Measurements from ENCODE around the gene SSBP4.

SSBP4 gene

DNA sequence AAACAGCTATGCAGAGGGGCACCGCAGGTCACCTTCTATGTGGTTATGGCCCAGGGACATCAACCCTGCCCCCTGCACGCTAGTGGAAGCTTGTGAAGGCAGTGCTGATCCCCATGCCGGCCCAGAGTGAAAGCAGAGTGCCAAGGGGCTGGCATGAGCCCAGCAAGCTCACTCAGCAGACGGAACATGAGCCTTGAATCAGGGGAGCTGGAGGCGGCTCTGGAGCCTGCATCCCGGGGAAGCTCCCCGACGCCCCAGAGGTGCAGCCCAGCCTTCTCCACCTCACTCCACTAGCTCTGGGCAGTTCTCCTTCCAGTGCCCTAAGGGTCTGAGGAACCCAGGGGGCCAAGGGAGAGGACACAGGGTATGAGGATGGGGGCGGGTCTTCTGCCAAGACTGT lies 37.8 kb downstream of the SSBP4 start:
- TF ChIP-seq, protein P1, sequence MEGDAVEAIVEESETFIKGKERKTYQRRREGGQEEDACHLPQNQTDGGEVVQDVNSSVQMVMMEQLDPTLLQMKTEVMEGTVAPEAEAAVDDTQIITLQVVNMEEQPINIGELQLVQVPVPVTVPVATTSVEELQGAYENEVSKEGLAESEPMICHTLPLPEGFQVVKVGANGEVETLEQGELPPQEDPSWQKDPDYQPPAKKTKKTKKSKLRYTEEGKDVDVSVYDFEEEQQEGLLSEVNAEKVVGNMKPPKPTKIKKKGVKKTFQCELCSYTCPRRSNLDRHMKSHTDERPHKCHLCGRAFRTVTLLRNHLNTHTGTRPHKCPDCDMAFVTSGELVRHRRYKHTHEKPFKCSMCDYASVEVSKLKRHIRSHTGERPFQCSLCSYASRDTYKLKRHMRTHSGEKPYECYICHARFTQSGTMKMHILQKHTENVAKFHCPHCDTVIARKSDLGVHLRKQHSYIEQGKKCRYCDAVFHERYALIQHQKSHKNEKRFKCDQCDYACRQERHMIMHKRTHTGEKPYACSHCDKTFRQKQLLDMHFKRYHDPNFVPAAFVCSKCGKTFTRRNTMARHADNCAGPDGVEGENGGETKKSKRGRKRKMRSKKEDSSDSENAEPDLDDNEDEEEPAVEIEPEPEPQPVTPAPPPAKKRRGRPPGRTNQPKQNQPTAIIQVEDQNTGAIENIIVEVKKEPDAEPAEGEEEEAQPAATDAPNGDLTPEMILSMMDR (IDR thresholded peaks at IDR 0.05; ENCODE audit: low read depth, low read length, missing control alignments): no peak
- Histone ChIP-seq H3K4me3 (ENCODE audit: low read depth, low read length) (no peak overlapping the region), H3K27me3 (replicated peaks) (no peaks in the 10 kb centered on the region), H3K27ac (no peak overlapping the region), H3K36me3 (replicated peaks) (peaks cover 35% of the 10 kb centered on the region)
- DNase-seq: no peak
- in situ Hi-C loops (cut with HindIII; ENCODE audit: low pct_ligation_motif_present, low sequenced_read_pairs): no loop called here

DNA sequence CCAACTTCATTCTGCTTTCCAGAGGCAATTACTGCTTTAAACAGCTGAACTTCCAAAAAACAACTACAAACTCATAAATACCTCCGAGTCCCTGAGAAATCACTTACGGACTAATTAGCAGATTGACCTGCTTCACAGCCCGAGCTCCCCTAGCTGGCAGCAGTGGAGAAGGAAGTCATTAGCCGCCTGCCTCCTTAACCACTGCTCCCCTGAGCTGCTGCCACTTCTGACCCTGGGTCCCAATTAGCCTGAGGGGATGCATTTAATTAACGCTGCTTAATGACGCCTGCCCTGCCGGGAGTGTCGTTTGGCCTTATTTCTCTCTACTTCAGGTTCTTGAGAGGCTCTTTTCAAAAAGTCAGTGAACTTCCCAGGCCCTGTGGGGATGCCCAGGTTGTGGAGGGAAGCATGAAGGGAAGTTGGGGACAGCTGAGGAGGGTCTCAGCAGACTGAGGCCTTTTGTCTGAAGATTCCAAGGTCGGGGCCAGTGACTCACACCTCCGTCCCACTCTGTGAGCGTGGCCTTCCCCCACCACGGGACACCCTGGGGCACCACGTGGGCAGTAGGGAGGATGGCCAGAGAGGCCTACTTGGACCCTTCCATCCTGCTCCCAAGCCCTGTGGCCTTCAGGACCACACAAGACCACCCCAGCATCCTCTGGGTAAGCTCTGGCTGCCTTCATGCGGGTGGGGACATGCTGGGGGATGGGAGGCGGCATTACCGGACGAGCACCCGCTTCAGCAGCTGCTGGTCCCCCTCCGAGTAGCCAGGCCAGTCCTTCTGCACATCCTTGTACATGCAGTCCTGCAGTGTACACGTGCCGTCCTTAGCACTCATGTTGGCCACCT lies 38.5 kb downstream of the SSBP4 start:
- DNase-seq: no peak
- peaks cover 35% of the 10 kb centered on the region for H3K36me3 ChIP-seq (replicated peaks)
- TF ChIP-seq, protein P1 (IDR thresholded peaks at IDR 0.05; ENCODE audit: low read depth, low read length, missing control alignments): no peak
- H3K27me3 ChIP-seq (replicated peaks): no peaks in the 10 kb centered on the region
- no peak overlapping the region for H3K27ac ChIP-seq
- no peak overlapping the region for H3K4me3 ChIP-seq (ENCODE audit: low read depth, low read length)
- in situ Hi-C loops (cut with HindIII; ENCODE audit: low pct_ligation_motif_present, low sequenced_read_pairs): no loop called here

DNA sequence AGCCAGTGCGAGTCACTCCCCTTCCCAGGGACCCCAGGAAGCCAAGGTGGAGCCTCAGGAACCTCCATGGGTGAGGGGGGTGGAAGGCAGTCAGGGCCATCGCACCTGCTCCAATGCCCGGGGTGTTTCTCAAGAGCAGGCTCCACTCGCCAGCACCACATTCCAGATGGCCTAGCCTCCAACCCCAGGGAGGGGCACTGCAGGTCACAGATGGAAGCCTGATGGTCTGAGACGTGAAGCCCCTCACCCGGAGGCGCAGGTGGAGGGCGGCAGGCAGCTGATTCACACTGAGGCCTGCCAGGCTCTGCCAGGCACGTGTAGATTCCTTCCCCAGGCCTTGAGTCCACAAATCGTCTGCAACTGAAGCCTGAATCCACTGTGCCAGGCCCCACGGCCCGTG lies 41.7 kb downstream of the SSBP4 start:
- Histone ChIP-seq H3K36me3 (replicated peaks) (peaks cover 36% of the 10 kb centered on the region), H3K4me3 (ENCODE audit: low read depth, low read length) (no peak overlapping the region), H3K27ac (no peak overlapping the region), H3K27me3 (replicated peaks) (no peaks in the 10 kb centered on the region)
- TF ChIP-seq, protein P1 (IDR thresholded peaks at IDR 0.05; ENCODE audit: low read depth, low read length, missing control alignments): no peak
- in situ Hi-C loops (cut with HindIII; ENCODE audit: low pct_ligation_motif_present, low sequenced_read_pairs): no loop called here
- DNase-seq: no peak

DNA sequence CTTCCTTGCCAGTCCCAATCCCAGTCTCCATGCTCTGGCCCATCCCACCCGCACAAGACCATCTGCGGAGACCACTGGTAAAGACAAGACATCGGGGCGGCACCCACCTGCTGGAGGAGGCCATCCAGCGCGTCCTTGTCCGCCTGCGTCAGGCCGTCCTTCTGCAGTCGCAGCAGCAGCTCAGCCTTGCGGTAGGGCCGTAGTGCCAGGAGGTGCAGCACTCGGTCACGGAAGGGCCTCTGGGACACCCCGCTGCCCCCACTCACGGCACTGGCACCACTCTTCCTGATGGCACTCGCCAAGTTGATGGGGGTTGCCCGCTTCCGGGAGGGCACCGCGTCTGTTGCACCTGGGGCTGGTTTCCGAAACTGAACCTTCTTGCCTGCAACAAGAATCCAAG lies 42.3 kb downstream of the SSBP4 start:
- H3K27me3 ChIP-seq (replicated peaks): no peaks in the 10 kb centered on the region
- no peak overlapping the region for H3K4me3 ChIP-seq (ENCODE audit: low read depth, low read length)
- peaks cover 34% of the 10 kb centered on the region for H3K36me3 ChIP-seq (replicated peaks)
- TF ChIP-seq, protein P1 (IDR thresholded peaks at IDR 0.05; ENCODE audit: low read depth, low read length, missing control alignments): no peak
- DNase-seq: no peak
- in situ Hi-C loops (cut with HindIII; ENCODE audit: low pct_ligation_motif_present, low sequenced_read_pairs): no loop called here
- no peak overlapping the region for H3K27ac ChIP-seq

DNA sequence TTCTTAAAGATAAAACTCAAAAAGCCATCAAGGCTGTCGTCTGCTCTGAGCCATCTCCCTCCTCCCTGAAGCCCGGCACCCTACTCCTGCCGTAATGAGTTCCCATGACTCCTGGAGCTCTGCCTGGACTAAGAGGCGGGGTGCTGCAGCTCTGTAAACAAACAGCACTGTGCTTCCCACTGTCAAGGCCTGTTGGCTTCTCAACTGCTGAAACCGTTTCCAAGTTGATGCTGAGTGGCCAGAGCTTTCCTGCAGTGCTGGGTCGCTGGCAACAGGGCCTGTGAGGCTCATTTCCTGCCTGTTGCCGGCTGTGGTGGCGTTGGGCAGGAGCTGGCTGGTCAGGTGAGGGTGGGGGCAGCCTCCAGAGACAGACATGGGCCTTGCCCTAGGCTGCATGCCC lies 45.4 kb downstream of the SSBP4 start:
- TF ChIP-seq, protein P1 (IDR thresholded peaks at IDR 0.05; ENCODE audit: low read depth, low read length, missing control alignments): no peak
- Histone ChIP-seq H3K4me3 (ENCODE audit: low read depth, low read length) (no peak overlapping the region), H3K27ac (peak overlapping the region; percentile 36), H3K27me3 (replicated peaks) (no peaks in the 10 kb centered on the region), H3K36me3 (replicated peaks) (peaks cover 26% of the 10 kb centered on the region)
- peak; percentile 82 for DNase-seq
- in situ Hi-C loops (cut with HindIII; ENCODE audit: low pct_ligation_motif_present, low sequenced_read_pairs): no loop called here
